ENCODE results near the gene RPS3. TPM values are rescaled to one million over a fixed set of nuclear protein-coding genes. Genes with fewer than 3 reads are reported as not detected.

RPS3 gene
- total RNA-seq, 1 experiment from 2014 or later = 3,765 TPM

GRCh38 chr11:75445315-75445953 lies 46.1 kb downstream of the RPS3 start:
- Histone ChIP-seq H3K14ac (ENCODE audit: insufficient read depth, low read length) (no peak overlapping the region), H3T11ph (ENCODE audit: low read length) (no peak overlapping the region), H3K4me1 (ENCODE audit: insufficient read depth, low read length) (no peaks in the 10 kb centered on the region), H2BK20ac (ENCODE audit: low read depth, low read length, poor library complexity, severe bottlenecking) (no peak overlapping the region), H4K20me1 (ENCODE audit: control insufficient read depth, insufficient read depth, insufficient read length) (no peaks in the 10 kb centered on the region), H3K79me1 (ENCODE audit: insufficient read depth, low read depth, low read length, poor library complexity, severe bottlenecking) (no peaks in the 10 kb centered on the region), H3K9ac (ENCODE audit: extremely low read depth, insufficient read length, low read length) (no peak overlapping the region), H3K4ac (ENCODE audit: low read depth, low read length) (no peak overlapping the region), H3K79me2 (ENCODE audit: insufficient read depth, low read length) (no peaks in the 10 kb centered on the region), H3K4me2 (ENCODE audit: insufficient read depth, insufficient read length, low read length) (no peak overlapping the region), H2AFZ (ENCODE audit: low read length) (no peak overlapping the region), H4K5ac (ENCODE audit: insufficient read length, low read depth, low read length) (no peak overlapping the region), H2BK120ac (ENCODE audit: low read depth, low read length, poor library complexity, severe bottlenecking) (no peak overlapping the region), H3K18ac (ENCODE audit: insufficient read length, low read depth, low read length) (no peak overlapping the region), H2BK12ac (ENCODE audit: insufficient read length, low read depth, low read length) (no peak overlapping the region), H4K91ac (ENCODE audit: insufficient read length, low read depth, low read length) (no peak overlapping the region), H3K27ac (ENCODE audit: insufficient read length, low read depth, low read length) (no peak overlapping the region), H3K9me3 (ENCODE audit: control insufficient read depth, low read depth, low read length) (no peaks in the 10 kb centered on the region), H3K23ac (ENCODE audit: insufficient read length, low read depth, low read length) (no peak overlapping the region), H3K23me2 (ENCODE audit: insufficient read length, low read depth, low read length, poor library complexity, severe bottlenecking) (no peaks in the 10 kb centered on the region), H4K8ac (replicated peaks; ENCODE audit: insufficient read length, low read depth, low read length) (no peak overlapping the region), H2BK5ac (ENCODE audit: insufficient read length, low read length) (no peak overlapping the region), H3K27me3 (ENCODE audit: insufficient read depth, low read length) (no peaks in the 10 kb centered on the region), H2BK15ac (ENCODE audit: low read depth, low read length) (no peak overlapping the region), H2AK5ac (ENCODE audit: insufficient read length, low read length) (no peak overlapping the region), H3K56ac (ENCODE audit: insufficient read length, low read depth, low read length) (no peak overlapping the region)
- Mint-ChIP-seq H3K4me3 (no peak overlapping the region), H3K4me1 (peaks cover 0 to 4% of the 10 kb centered on the region in 2 experiments; a peak in 1 of 4 replicates), H3K36me3 (ENCODE audit: insufficient read depth in 1 of 3, low read depth in 3 of 3) (no peaks in the 10 kb centered on the region; a peak in 1 of 7 replicates), H3K27me3 (ENCODE audit: low read depth) (peaks cover 3% of the 10 kb centered on the region), H3K9me3 (no peaks in the 10 kb centered on the region), H3K27ac (no peak overlapping the region)
- DNase-seq = peak; percentile 77
- no CpG with 5 or more reads among the region's 6 CpGs for WGBS (ENCODE audit: extremely low coverage, insufficient read length, low lambda C conversion rate)
- TF ChIP-seq, protein P1, sequence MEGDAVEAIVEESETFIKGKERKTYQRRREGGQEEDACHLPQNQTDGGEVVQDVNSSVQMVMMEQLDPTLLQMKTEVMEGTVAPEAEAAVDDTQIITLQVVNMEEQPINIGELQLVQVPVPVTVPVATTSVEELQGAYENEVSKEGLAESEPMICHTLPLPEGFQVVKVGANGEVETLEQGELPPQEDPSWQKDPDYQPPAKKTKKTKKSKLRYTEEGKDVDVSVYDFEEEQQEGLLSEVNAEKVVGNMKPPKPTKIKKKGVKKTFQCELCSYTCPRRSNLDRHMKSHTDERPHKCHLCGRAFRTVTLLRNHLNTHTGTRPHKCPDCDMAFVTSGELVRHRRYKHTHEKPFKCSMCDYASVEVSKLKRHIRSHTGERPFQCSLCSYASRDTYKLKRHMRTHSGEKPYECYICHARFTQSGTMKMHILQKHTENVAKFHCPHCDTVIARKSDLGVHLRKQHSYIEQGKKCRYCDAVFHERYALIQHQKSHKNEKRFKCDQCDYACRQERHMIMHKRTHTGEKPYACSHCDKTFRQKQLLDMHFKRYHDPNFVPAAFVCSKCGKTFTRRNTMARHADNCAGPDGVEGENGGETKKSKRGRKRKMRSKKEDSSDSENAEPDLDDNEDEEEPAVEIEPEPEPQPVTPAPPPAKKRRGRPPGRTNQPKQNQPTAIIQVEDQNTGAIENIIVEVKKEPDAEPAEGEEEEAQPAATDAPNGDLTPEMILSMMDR (conservative IDR thresholded peaks at IDR 0.05) = peak; percentile 96
